GM11168 (cell line): ENCODE results near the gene ABLIM2.

Source experiments
- in situ Hi-C: fragments of 300-500 bp; cut with MboI; formaldehyde crosslinking; loops from one replicate; pipeline ENCODE4 v1.12.0; 2022; ENCODE audit warnings: low sequenced_read_pairs; ENCODE audit not compliant: unreplicated experiment

Gene ABLIM2

GRCh38 chr4:8160572-8160971 lies 2.0 kb upstream of the ABLIM2 start:
- in situ Hi-C loops: no loop called here

- in situ Hi-C loops: no loop called here
Measured at GRCh38 chr4:8160233-8160560, 1.6 kb upstream of the ABLIM2 start.

- in situ Hi-C loops: no loop called here
Measured at GRCh38 chr4:8159537-8160232, 1.1 kb upstream of the ABLIM2 start.

- in situ Hi-C loops: no loop called here
Measured at GRCh38 chr4:8157944-8158709, 486 bp downstream of the ABLIM2 start.

- in situ Hi-C loops: no loop called here
Measured at GRCh38 chr4:8157496-8157895, 1.1 kb downstream of the ABLIM2 start.

- in situ Hi-C loops: no loop called here
Measured at GRCh38 chr4:8156617-8157016, 2.0 kb downstream of the ABLIM2 start.

GRCh38 chr4:8155660-8156421 lies 2.8 kb downstream of the ABLIM2 start:
- in situ Hi-C loops: no loop called here

- in situ Hi-C loops: no loop called here
Measured at GRCh38 chr4:8155048-8155447, 3.6 kb downstream of the ABLIM2 start.

GRCh38 chr4:8153441-8153840 lies 5.2 kb downstream of the ABLIM2 start:
- in situ Hi-C loops: no loop called here

GRCh38 chr4:8152865-8153257 lies 5.8 kb downstream of the ABLIM2 start:
- in situ Hi-C loops: no loop called here

GRCh38 chr4:8152090-8152864 lies 6.3 kb downstream of the ABLIM2 start:
- in situ Hi-C loops: no loop called here

- in situ Hi-C loops: no loop called here
Measured at GRCh38 chr4:8151165-8151650, 7.4 kb downstream of the ABLIM2 start.

- in situ Hi-C loops: no loop called here
Measured at GRCh38 chr4:8150152-8151090, 8.2 kb downstream of the ABLIM2 start.

- in situ Hi-C loops: no loop called here
Measured at GRCh38 chr4:8149664-8150063, 8.9 kb downstream of the ABLIM2 start.

- in situ Hi-C loops: no loop called here
Measured at GRCh38 chr4:8148785-8149435, 9.7 kb downstream of the ABLIM2 start.

- in situ Hi-C loops: no loop called here
Measured at GRCh38 chr4:8148159-8148558, 10.5 kb downstream of the ABLIM2 start.

- in situ Hi-C loops: no loop called here
Measured at GRCh38 chr4:8147231-8147970, 11.2 kb downstream of the ABLIM2 start.

GRCh38 chr4:8146157-8146556 lies 12.5 kb downstream of the ABLIM2 start:
- in situ Hi-C loops: no loop called here
